Fibroblast of lung (primary cell): ENCODE results near the gene FAM120AOS.

Source experiments
- CTCF ChIP-seq, 2 donors: IDR thresholded peaks in 1 of 2; conservative IDR thresholded peaks in 1 of 2; 1 replicate in 1 of 2; 2 replicates in 1 of 2; pipeline ENCODE4 v1.5.1; 2011 to 2012; ENCODE audit warnings: low read length in 2 of 2, control low read depth in 1 of 2, inconsistent platforms in 1 of 2, low read depth in 1 of 2, mild to moderate bottlenecking in 1 of 2
- EZH2 ChIP-seq: IDR thresholded peaks from 2 replicates; pipeline ENCODE4 v1.5.1; 2012; ENCODE audit warnings: low read length, control low read depth, mild to moderate bottlenecking; ENCODE audit errors: missing control alignments

GRCh38 chr9:93466416-93467061 is 13.2 kb upstream of the FAM120AOS start:
- TF ChIP-seq CTCF (conservative IDR thresholded peaks at IDR 0.05 in 1 of 2, IDR thresholded peaks at IDR 0.05 in 1 of 2; ENCODE audit: low read depth in 1 of 2, low read length in 2 of 2) (no peak), EZH2 (no peak)
